Endothelial cell of umbilical vein (primary cell): ENCODE data around the gene DDX25. TPM values are rescaled to one million over a fixed set of nuclear protein-coding genes. Genes with fewer than 3 reads are reported as not detected.

Experiments used
- BruUV-seq: library from RNA; stranded (reverse); fragments of 400-500 nt; replicated peaks from 2 replicates; lab custom pipeline; 2021; lab: Mats Ljungman, UMichigan
- CTCF ChIA-PET: fragments of 300-600, 350-600 bp; sonication (Branson Sonifier 250); formaldehyde crosslinking; loops from one replicate; lab custom pipeline; 2021; ENCODE audit warnings: antibody characterized with exemption, inconsistent platforms; lab: Charles Lee
- POLR2A ChIA-PET: fragments of 300-600, 350-600 bp; sonication (Branson Sonifier 250); formaldehyde crosslinking; loops from one replicate; lab custom pipeline; 2021; ENCODE audit warnings: antibody characterized with exemption, inconsistent platforms; lab: Charles Lee
- DNase-seq: peaks from one replicate; pipeline ENCODE4 v3.0.0-alpha.2; 2011; ENCODE audit warnings: low read depth, low spot score
- FAIRE-seq: peaks from 2 replicates; lab custom pipeline; 2011; peaks lifted over from hg19 to GRCh38; lab: Jason Lieb, UNC
- H2AFZ ChIP-seq: 2 replicates; pipeline ENCODE4 v1.6.0; 2012; ENCODE audit warnings: low read depth, low read length, control low read depth, inconsistent platforms
- H3K27ac ChIP-seq: 2 replicates; pipeline ENCODE4 v1.5.1; 2011; ENCODE audit warnings: low read depth, mild to moderate bottlenecking, control low read depth, low read length, moderate library complexity; ENCODE audit not compliant: insufficient read depth
- H3K27me3 ChIP-seq, 2 experiments: 2 replicates each; pipeline versions ENCODE4 v1.6.0 to v1.6.1; 2011; ENCODE audit warnings: low read length in 2 of 2, mixed read lengths in 1 of 2; ENCODE audit not compliant: control insufficient read depth in 2 of 2, insufficient read depth in 2 of 2
- H3K36me3 ChIP-seq, 2 experiments: 2 replicates in 1 of 2; 3 replicates in 1 of 2; pipeline ENCODE4 v1.5.1; 2011; ENCODE audit warnings: low read length in 2 of 2, mild to moderate bottlenecking in 1 of 2, moderate library complexity in 1 of 2; ENCODE audit not compliant: control insufficient read depth in 2 of 2, insufficient read depth in 2 of 2; ENCODE audit errors: extremely low read depth in 1 of 2
- H3K4me1 ChIP-seq: 3 replicates; pipeline ENCODE4 v1.5.1; 2011; ENCODE audit warnings: mild to moderate bottlenecking, low read length; ENCODE audit not compliant: control insufficient read depth, insufficient read depth; ENCODE audit errors: extremely low read depth
- H3K4me2 ChIP-seq: 2 replicates; pipeline ENCODE4 v1.6.1; 2011; ENCODE audit warnings: low read length, control low read depth, mixed read lengths; ENCODE audit not compliant: insufficient read depth
- H3K4me3 ChIP-seq, 3 experiments: fragments of 200-600 bp in 1 of 3; sonication (generic), shearing (Covaris generic) in 1 of 3; replicated peaks in 1 of 3; 2 replicates each; pipeline ENCODE4 v1.5.1; 2011 to 2016; ENCODE audit warnings: control low read depth in 3 of 3, low read length in 3 of 3, mild to moderate bottlenecking in 2 of 3, inconsistent platforms in 1 of 3, low read depth in 1 of 3, moderate library complexity in 1 of 3; ENCODE audit not compliant: insufficient read depth in 1 of 3
- H3K79me2 ChIP-seq: 2 replicates; pipeline ENCODE4 v1.6.0; 2012; ENCODE audit warnings: low read length, inconsistent platforms; ENCODE audit not compliant: control insufficient read depth, insufficient read depth
- H3K9ac ChIP-seq: replicated peaks from 2 replicates; pipeline ENCODE3; 2011; ENCODE audit warnings: low read length, control low read depth; ENCODE audit not compliant: insufficient read depth; ENCODE audit errors: extremely low read depth
- H3K9me1 ChIP-seq: replicated peaks from 3 replicates; pipeline ENCODE4 v1.6.0; 2011; ENCODE audit warnings: mild to moderate bottlenecking, low read length; ENCODE audit not compliant: control insufficient read depth, insufficient read depth; ENCODE audit errors: extremely low read depth
- H3K9me3 ChIP-seq: replicated peaks from 2 replicates; pipeline ENCODE4 v1.5.1; 2012; ENCODE audit warnings: low read length, inconsistent platforms; ENCODE audit not compliant: control insufficient read depth, insufficient read depth
- H4K20me1 ChIP-seq: replicated peaks from 2 replicates; pipeline ENCODE3; 2011; ENCODE audit warnings: mild to moderate bottlenecking, low read length; ENCODE audit not compliant: control insufficient read depth, insufficient read depth; ENCODE audit errors: extremely low read depth
- EZH2 ChIP-seq: IDR thresholded peaks from 2 replicates; pipeline ENCODE4 v1.6.1; 2012; ENCODE audit warnings: borderline replicate concordance, low read depth, mild to moderate bottlenecking, moderate library complexity, low read length, inconsistent platforms; ENCODE audit not compliant: severe bottlenecking
- FOS ChIP-seq: IDR thresholded peaks from 2 replicates; pipeline ENCODE4 v1.6.1; 2011; ENCODE audit warnings: mild to moderate bottlenecking, low read length, moderate library complexity, borderline replicate concordance; ENCODE audit not compliant: insufficient read depth
- GATA2 ChIP-seq: IDR thresholded peaks from 2 replicates; pipeline ENCODE4 v1.7.0; 2011; ENCODE audit warnings: low read depth, mild to moderate bottlenecking, moderate library complexity, mixed read lengths, low read length; ENCODE audit not compliant: insufficient read length, insufficient read depth
- MYC ChIP-seq: IDR thresholded peaks from one replicate; pipeline ENCODE4 v1.6.1; 2011; ENCODE audit warnings: mild to moderate bottlenecking, low read depth, low read length
- POLR2A ChIP-seq: IDR thresholded peaks from 2 replicates; pipeline ENCODE4 v1.6.1; 2012; ENCODE audit warnings: low read depth, mild to moderate bottlenecking, control low read depth, low read length
- POLR2AphosphoS5 ChIP-seq: IDR thresholded peaks from 2 replicates; pipeline ENCODE4 v1.6.1; 2012; ENCODE audit warnings: low read depth, mild to moderate bottlenecking, control low read depth, low read length, moderate library complexity; ENCODE audit not compliant: insufficient read depth
- dilution Hi-C: fragments of 300-500 bp; cut with MboI; formaldehyde crosslinking; loops from one replicate; pipeline ENCODE4 v1.15.0; 2019; ENCODE audit warnings: low sequenced_read_pairs; ENCODE audit not compliant: extremely low pct_ligation_motif_present
- intact Hi-C: fragments of 100-400 bp; cut with micrococcal nuclease; formaldehyde crosslinking; loops from one replicate; pipeline ENCODE4 v1.10.0; 2022
- polyA plus RNA-seq, 4 experiments: library from polyadenylated mRNA; depleted of rRNA in 3 of 4; stranded (reverse) in 3 of 4; unstranded in 1 of 4; fragments of >200 nt; gene quantifications; 2 replicates each; pipeline versions ENCODE4 v1.2.1 to v1.2.3, GENCODE V29; 2011 to 2012; ENCODE audit warnings: missing spikeins in 1 of 4
- total RNA-seq: library from RNA; stranded (reverse); gene quantifications from 2 replicates; pipeline ENCODE4 v1.2.3, GENCODE V29; 2021
- TF ChIP-seq, protein P1 (sequence below): IDR thresholded peaks from 2 replicates; pipeline ENCODE4 v1.6.1; 2011; ENCODE audit not compliant: insufficient read depth, insufficient read length
- TF ChIP-seq, protein P2 (sequence below), 2 donors: IDR thresholded peaks; 1 replicate in 1 of 2; 2 replicates in 1 of 2; pipeline ENCODE4 v1.5.1; 2011; ENCODE audit warnings: low read length in 2 of 2, mild to moderate bottlenecking in 2 of 2, moderate library complexity in 2 of 2, control low read depth in 1 of 2, inconsistent platforms in 1 of 2, low read depth in 1 of 2; ENCODE audit not compliant: insufficient read depth in 1 of 2; ENCODE audit errors: extremely low read depth in 1 of 2

The DDX25 gene
- total and polyA plus RNA-seq, 2 donors (not counting 3 experiments of a cell fraction or from before 2014, with no cell fraction given): not detected

DNA sequence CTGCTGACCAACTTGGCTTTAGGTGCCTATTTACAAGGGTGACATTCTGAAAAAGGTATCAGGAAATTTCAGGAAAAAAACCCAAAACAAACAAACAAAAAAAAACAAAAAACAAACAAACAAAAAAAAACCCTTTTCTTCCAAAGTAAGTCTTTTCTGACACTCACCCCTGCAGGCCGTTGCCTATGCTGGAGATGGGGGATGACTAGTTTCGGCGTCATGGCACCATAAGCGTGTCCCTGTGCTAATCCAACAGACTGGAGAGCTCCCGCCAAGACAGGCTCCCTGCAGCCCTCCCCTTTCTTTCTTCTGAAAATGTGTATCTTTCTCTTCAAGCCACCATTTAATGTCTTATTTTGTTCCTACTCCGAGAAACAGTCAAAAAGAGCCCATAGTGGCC lies 55.2 kb downstream of the DDX25 start:
- no peaks in the 10 kb centered on the region for H3K79me2 ChIP-seq
- no peak overlapping the region for H3K9ac ChIP-seq
- H2AFZ ChIP-seq: no peak overlapping the region
- no peaks in the 10 kb centered on the region for H3K36me3 ChIP-seq
- no peak for FAIRE-seq
- no peaks in the 10 kb centered on the region for H3K4me1 ChIP-seq
- no peaks in the 10 kb centered on the region for H3K9me1 ChIP-seq
- TF ChIP-seq POLR2A (no peak), GATA2 (no peak), EZH2 (no peak), MYC (no peak), POLR2AphosphoS5 (no peak), FOS (no peak)
- TF ChIP-seq, protein P1, sequence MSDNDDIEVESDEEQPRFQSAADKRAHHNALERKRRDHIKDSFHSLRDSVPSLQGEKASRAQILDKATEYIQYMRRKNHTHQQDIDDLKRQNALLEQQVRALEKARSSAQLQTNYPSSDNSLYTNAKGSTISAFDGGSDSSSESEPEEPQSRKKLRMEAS: no peak
- TF ChIP-seq, protein P2, sequence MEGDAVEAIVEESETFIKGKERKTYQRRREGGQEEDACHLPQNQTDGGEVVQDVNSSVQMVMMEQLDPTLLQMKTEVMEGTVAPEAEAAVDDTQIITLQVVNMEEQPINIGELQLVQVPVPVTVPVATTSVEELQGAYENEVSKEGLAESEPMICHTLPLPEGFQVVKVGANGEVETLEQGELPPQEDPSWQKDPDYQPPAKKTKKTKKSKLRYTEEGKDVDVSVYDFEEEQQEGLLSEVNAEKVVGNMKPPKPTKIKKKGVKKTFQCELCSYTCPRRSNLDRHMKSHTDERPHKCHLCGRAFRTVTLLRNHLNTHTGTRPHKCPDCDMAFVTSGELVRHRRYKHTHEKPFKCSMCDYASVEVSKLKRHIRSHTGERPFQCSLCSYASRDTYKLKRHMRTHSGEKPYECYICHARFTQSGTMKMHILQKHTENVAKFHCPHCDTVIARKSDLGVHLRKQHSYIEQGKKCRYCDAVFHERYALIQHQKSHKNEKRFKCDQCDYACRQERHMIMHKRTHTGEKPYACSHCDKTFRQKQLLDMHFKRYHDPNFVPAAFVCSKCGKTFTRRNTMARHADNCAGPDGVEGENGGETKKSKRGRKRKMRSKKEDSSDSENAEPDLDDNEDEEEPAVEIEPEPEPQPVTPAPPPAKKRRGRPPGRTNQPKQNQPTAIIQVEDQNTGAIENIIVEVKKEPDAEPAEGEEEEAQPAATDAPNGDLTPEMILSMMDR (IDR thresholded peaks at IDR 0.05; ENCODE audit: extremely low read depth in 1 of 2, insufficient read depth in 1 of 2, low read depth in 1 of 2, low read length in 2 of 2): no peak
- no peaks in the 10 kb centered on the region for H3K27me3 ChIP-seq
- no peaks in the 10 kb centered on the region for H4K20me1 ChIP-seq
- no TSS peak for BruUV-seq
- intact Hi-C loops: no loop called here
- H3K4me3 ChIP-seq: no peak overlapping the region
- no peak overlapping the region for H3K4me2 ChIP-seq
- no peak for DNase-seq
- POLR2A ChIA-PET: no interaction called here
- H3K27ac ChIP-seq: no peak overlapping the region
- dilution Hi-C loops: no loop called here
- CTCF ChIA-PET: interaction anchor here (1.2 kb wide), 1 partner anchor 17 kb away, joined by 5 read pairs; no protein-coding TSS in a partner anchor
- H3K9me3 ChIP-seq: no peaks in the 10 kb centered on the region
